ENCODE data around the gene FOXD4L3.
"Not testable (repeated sequence)": the region's sequence is repeated elsewhere in the genome, so short reads cannot be mapped to it uniquely, and the experiment has no call there.

The FOXD4L3 gene

GRCh38 chr9:68302567-68302966 lies at the start of gene FOXD4L3:
Gene FOXD4L3, plus strand, starts transcription at chr9:68302867. Its CDS starts 85 bp downstream, at chr9:68302952.
- not testable (repeated sequence) for DNase-seq

- not testable (repeated sequence) for DNase-seq
Measured at GRCh38 chr9:68281041-68281440, 21.6 kb upstream of the FOXD4L3 start.

GRCh38 chr9:68303771-68304170 lies 1.1 kb downstream of the FOXD4L3 start:
- not testable (repeated sequence) for DNase-seq

- not testable (repeated sequence) for DNase-seq
Measured at GRCh38 chr9:68304212-68304611, 1.5 kb downstream of the FOXD4L3 start.

- DNase-seq: not testable (repeated sequence)
Measured at GRCh38 chr9:68304777-68305176, 2.1 kb downstream of the FOXD4L3 start.

- not testable (repeated sequence) for DNase-seq
Measured at GRCh38 chr9:68305680-68306285, 3.1 kb downstream of the FOXD4L3 start.

GRCh38 chr9:68306391-68306964 lies 3.8 kb downstream of the FOXD4L3 start:
- not testable (repeated sequence) for DNase-seq

- DNase-seq: not testable (repeated sequence)
Measured at GRCh38 chr9:68307127-68307526, 4.5 kb downstream of the FOXD4L3 start.

GRCh38 chr9:68307654-68308053 lies 5.0 kb downstream of the FOXD4L3 start:
- peak in 1 of 2 experiments; percentile 20 for DNase-seq

- DNase-seq: not testable (repeated sequence)
Measured at GRCh38 chr9:68311208-68311607, 8.5 kb downstream of the FOXD4L3 start.

- not testable (repeated sequence) for DNase-seq
Measured at GRCh38 chr9:68318209-68318608, 15.5 kb downstream of the FOXD4L3 start.

GRCh38 chr9:68323749-68324148 lies 21.1 kb downstream of the FOXD4L3 start:
- not testable (repeated sequence) for DNase-seq

GRCh38 chr9:68324518-68324917 lies 21.9 kb downstream of the FOXD4L3 start:
- DNase-seq: not testable (repeated sequence)

- DNase-seq: not testable (repeated sequence)
Measured at GRCh38 chr9:68329106-68329505, 26.4 kb downstream of the FOXD4L3 start.

GRCh38 chr9:68330531-68331173 lies 28.0 kb downstream of the FOXD4L3 start:
- not testable (repeated sequence) for DNase-seq

- DNase-seq: not testable (repeated sequence)
Measured at GRCh38 chr9:68332122-68332521, 29.5 kb downstream of the FOXD4L3 start.

- not testable (repeated sequence) for DNase-seq
Measured at GRCh38 chr9:68335935-68336334, 33.3 kb downstream of the FOXD4L3 start.

GRCh38 chr9:68336639-68337339 lies 34.1 kb downstream of the FOXD4L3 start:
- DNase-seq: not testable (repeated sequence)

- DNase-seq: not testable (repeated sequence)
Measured at GRCh38 chr9:68338000-68338399, 35.3 kb downstream of the FOXD4L3 start.

GRCh38 chr9:68342265-68343025 lies 39.8 kb downstream of the FOXD4L3 start:
- DNase-seq: not testable (repeated sequence)

- DNase-seq: not testable (repeated sequence)
Measured at GRCh38 chr9:68343242-68343641, 40.6 kb downstream of the FOXD4L3 start.

GRCh38 chr9:68343992-68344391 lies 41.3 kb downstream of the FOXD4L3 start:
- DNase-seq: not testable (repeated sequence)
